NT2/D1 (cell line): ENCODE measurements around the gene PGC.

ENCODE experiments used
- DNase-seq: peaks from one replicate; pipeline ENCODE4 v3.0.0-alpha.2; 2011; ENCODE audit warnings: low read depth, low spot score
- H3K27me3 ChIP-seq: 2 replicates; pipeline ENCODE4 v1.6.0; 2011; ENCODE audit warnings: mild to moderate bottlenecking; ENCODE audit not compliant: insufficient read length, insufficient read depth
- H3K36me3 ChIP-seq: 2 replicates; pipeline ENCODE4 v1.6.1; 2011; ENCODE audit warnings: mild to moderate bottlenecking, low read length, mixed read lengths; ENCODE audit not compliant: insufficient read depth, insufficient read length
- H3K4me1 ChIP-seq: 2 replicates; pipeline ENCODE4 v1.5.1; 2011; ENCODE audit not compliant: insufficient read depth, insufficient read length
- H3K4me3 ChIP-seq: 2 replicates; pipeline ENCODE4 v1.5.1; 2011; ENCODE audit warnings: low read depth; ENCODE audit not compliant: insufficient read length
- H3K9ac ChIP-seq: 2 replicates; pipeline ENCODE4 v1.6.0; 2011; ENCODE audit warnings: low read depth; ENCODE audit not compliant: insufficient read length
- H3K9me3 ChIP-seq: 2 replicates; pipeline ENCODE4 v1.5.1; 2011; ENCODE audit warnings: mild to moderate bottlenecking, low read length; ENCODE audit not compliant: insufficient read depth
- SUZ12 ChIP-seq: IDR thresholded peaks from 2 replicates; pipeline ENCODE4 v1.6.1; 2011; ENCODE audit not compliant: insufficient read length, insufficient read depth; ENCODE audit errors: extremely low read depth
- YY1 ChIP-seq: IDR thresholded peaks from 2 replicates; pipeline ENCODE4 v1.6.1; 2011; ENCODE audit not compliant: insufficient read length, insufficient read depth
- ZNF274 ChIP-seq: IDR thresholded peaks from 2 replicates; pipeline ENCODE4 v1.6.1; 2011; ENCODE audit warnings: mild to moderate bottlenecking, low read depth, low read length

The PGC gene

DNA sequence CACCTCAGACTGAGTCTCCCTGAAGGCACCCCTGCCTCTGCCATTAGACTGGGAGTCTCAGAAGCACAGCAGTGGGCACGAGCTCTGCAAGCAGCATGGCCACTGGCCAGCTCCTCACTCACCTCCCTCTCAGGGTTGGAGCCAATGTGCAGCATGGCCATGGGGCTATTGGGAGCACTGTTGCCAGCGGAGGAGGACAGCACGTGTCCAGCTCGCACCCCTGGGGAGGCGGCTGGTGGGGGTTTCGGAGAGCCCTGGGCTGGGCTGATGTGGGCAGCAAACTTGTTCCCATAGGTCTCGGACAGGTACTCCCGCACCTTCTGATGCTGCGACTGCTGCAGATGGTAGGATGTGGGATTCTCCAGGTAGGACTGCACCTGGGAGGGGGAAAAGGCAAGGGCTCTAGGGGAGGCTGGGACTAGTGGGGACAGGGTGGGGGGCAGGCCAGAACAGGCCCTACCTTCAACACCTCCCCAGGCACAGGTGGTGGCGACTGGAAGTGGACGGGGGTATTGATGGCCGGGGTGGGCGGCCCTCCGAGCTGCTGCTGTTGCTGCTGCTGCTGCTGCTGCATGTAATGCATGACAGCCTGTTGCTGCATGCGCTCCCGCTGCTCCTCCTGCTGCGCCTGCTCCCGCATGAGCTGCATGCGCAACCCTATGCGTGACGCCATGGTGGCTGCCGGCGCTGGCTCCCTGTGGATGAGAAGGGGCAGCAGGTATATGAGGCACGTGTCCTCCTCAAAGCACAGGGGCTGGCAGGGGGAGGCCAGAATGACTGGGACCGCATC, 56.5 kb downstream of the PGC start:
- TF ChIP-seq SUZ12 (no peak), ZNF274 (no peak), YY1 (no peak)
- no peak for DNase-seq
- peak overlapping the region; percentile 10 for H3K9ac ChIP-seq
- peaks cover under 1% of the 10 kb centered on the region for H3K27me3 ChIP-seq
- H3K4me3 ChIP-seq = no peak overlapping the region
- H3K9me3 ChIP-seq = no peaks in the 10 kb centered on the region
- no peaks in the 10 kb centered on the region for H3K36me3 ChIP-seq
- peaks cover 19% of the 10 kb centered on the region for H3K4me1 ChIP-seq

DNA sequence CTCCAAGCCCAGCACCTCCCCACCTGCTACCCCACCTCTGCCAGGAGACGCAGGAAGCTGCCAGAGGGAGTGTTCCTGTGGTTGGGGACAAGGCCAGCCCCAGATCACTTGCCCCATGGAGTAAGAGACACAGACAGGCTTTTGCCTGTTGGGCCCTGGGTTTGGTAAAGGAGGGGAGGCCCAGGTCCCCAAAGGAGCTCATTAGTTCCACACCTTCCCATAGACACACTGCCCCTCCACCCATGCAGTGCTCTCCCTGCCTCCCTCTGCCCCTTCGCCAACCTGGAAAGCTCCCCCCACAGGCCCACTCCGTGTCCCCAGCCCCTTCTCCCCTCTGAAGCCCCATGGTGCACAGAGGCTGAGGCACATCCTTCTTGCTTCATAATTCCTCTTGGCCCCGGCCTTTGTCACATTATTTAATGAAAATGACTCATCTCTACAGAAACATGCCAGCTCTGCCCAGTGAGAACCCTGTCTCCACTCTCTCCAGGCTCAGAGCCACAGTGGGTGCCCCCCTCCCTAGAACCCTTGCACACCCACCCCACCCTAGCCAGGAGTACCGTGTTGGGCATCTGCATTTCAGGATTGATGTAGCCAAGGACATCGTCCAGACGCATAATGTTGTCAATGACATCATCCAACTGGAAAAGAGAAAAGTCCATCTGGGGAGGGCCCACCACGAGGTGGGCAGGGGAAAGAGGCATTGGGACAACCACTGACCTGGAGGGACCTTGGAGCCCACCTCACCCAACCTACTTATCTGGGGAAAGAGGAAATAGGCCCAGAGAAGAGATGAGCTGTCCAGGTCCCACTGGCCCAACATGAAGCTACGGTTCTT, 57.8 kb downstream of the PGC start:
- no peaks in the 10 kb centered on the region for H3K36me3 ChIP-seq
- H3K9me3 ChIP-seq = no peaks in the 10 kb centered on the region
- TF ChIP-seq SUZ12 (no peak), ZNF274 (no peak), YY1 (no peak)
- DNase-seq = no peak
- no peak overlapping the region for H3K4me3 ChIP-seq
- peaks cover 3% of the 10 kb centered on the region for H3K27me3 ChIP-seq
- H3K9ac ChIP-seq = no peak overlapping the region
- peaks cover 17% of the 10 kb centered on the region for H3K4me1 ChIP-seq

DNA sequence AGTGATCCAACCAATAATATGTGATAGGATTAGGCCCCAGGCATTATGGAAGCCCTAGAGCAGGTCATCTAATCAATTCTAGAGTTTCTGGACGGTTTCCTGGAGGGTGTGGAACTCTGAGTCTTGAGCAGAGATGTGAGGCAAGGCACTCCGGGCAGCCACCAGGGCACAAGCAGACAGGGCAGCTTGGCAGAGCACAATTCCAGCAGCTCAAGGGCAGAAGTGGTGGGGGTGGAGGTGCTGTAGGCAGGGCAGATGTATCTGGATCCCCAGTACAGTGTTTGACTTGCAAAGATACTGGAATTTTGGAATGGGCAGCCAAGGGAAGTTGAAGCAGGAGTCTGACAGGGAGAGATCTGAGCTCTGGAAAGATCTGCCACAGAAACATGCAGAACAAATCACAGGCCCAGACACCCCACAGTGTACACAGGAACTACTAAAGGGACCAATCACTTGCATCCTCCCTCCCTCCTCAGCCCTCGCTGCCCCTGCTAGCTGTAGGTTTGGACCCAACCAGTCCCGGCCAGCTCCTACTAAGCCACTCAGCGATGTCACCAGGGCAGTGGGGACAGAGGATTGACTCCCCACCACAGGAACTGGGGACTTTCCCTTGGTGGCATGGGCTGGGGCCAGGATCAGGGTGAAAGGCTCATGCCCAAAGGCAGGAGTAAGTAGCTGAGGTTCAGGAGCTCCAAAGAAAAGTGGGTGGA, 58.8 kb downstream of the PGC start:
- TF ChIP-seq SUZ12 (no peak), YY1 (no peak), ZNF274 (no peak)
- Histone ChIP-seq H3K9me3 (no peaks in the 10 kb centered on the region), H3K4me3 (no peak overlapping the region), H3K9ac (peak overlapping the region; percentile 32), H3K4me1 (peaks cover 17% of the 10 kb centered on the region), H3K27me3 (peaks cover 7% of the 10 kb centered on the region), H3K36me3 (no peaks in the 10 kb centered on the region)
- no peak for DNase-seq

DNA sequence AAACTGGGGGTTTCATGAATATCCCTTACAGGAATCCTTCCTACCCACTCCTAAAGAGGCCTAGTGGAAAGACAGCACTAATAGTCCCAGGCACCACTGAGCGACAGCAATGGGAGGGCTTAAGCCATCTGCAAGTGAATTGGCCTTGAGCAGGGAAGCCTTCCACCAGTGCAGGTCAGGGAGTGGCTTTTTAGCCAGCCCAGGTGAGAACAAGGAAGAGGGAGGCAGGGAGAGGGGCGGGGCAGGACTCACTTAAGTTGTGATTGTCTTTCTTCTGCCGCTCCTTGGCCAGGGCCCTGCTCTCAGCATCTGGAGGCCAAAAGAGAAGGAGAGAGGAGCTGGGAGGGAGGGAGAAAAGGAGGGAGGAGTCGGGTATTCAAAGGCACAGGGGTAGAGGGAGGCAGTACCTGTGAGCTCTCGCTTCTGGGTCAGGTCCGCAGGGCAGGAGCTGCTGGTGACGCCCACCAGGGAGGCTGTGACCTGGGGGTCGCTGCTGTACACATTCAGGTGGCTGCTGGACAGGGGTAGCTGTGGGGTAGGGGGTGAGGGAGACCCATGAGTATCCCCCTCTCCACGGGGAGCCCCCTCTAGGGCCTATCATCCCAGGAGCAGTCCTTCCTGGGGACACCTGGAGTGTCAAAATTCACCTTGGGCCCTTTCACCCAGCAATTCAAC, 59.6 kb downstream of the PGC start:
- peak; percentile 27 for DNase-seq
- no peaks in the 10 kb centered on the region for H3K36me3 ChIP-seq

More for the DNA sequence above, 59.6 kb downstream of the PGC start:
- peaks cover 7% of the 10 kb centered on the region for H3K27me3 ChIP-seq
- H3K4me3 ChIP-seq = no peak overlapping the region
- H3K9me3 ChIP-seq = no peaks in the 10 kb centered on the region
- TF ChIP-seq YY1 (no peak), SUZ12 (no peak), ZNF274 (no peak)
- H3K9ac ChIP-seq = no peak overlapping the region
- H3K4me1 ChIP-seq = peaks cover 21% of the 10 kb centered on the region
